Smooth muscle cell (in vitro differentiated cells): ENCODE measurements around the gene PINLYP. TPM values are rescaled to one million over a fixed set of nuclear protein-coding genes. Genes with fewer than 3 reads are reported as not detected.

Experiments
- DNase-seq: peaks from one replicate; lab custom pipeline; 2025; ENCODE audit not compliant: unreplicated experiment; lab: John Stamatoyannopoulos, UW
- H2AFZ ChIP-seq: fragments of 200-600 bp; sonication (generic); 2 replicates; pipeline ENCODE4 v1.6.0; 2016; ENCODE audit warnings: antibody characterized with exemption, low read depth, mild to moderate bottlenecking
- H3F3A ChIP-seq: fragments of 200-600 bp; sonication (generic); 2 replicates; pipeline ENCODE4 v1.6.0; 2017; ENCODE audit warnings: antibody characterized with exemption, low read depth
- H3K27ac ChIP-seq: fragments of 200-600 bp; sonication (generic); 2 replicates; pipeline ENCODE4 v1.5.1; 2016; ENCODE audit warnings: low read depth, mild to moderate bottlenecking
- H3K27me3 ChIP-seq: fragments of 200-600 bp; sonication (generic); 2 replicates; pipeline ENCODE4 v1.6.1; 2016; ENCODE audit warnings: low read depth, mild to moderate bottlenecking
- H3K36me3 ChIP-seq: fragments of 200-600 bp; sonication (generic); 2 replicates; pipeline ENCODE4 v1.5.1; 2016; ENCODE audit warnings: low read depth
- H3K4me1 ChIP-seq: fragments of 200-600 bp; sonication (generic); 2 replicates; pipeline ENCODE4 v1.5.1; 2016; ENCODE audit warnings: low read depth
- H3K4me2 ChIP-seq: fragments of 200-600 bp; sonication (generic); 2 replicates; pipeline ENCODE4 v1.6.0; 2016; ENCODE audit warnings: mild to moderate bottlenecking
- H3K4me3 ChIP-seq: fragments of 200-600 bp; sonication (generic); 2 replicates; pipeline ENCODE4 v1.5.1; 2016; ENCODE audit warnings: mild to moderate bottlenecking
- H3K79me2 ChIP-seq: fragments of 200-600 bp; sonication (generic); 2 replicates; pipeline ENCODE4 v1.6.0; 2016; ENCODE audit warnings: low read depth, mild to moderate bottlenecking
- H3K9ac ChIP-seq: fragments of 200-600 bp; sonication (generic); 2 replicates; pipeline ENCODE4 v1.6.0; 2016; ENCODE audit warnings: low read depth
- H3K9me3 ChIP-seq: fragments of 200-600 bp; sonication (generic); replicated peaks from 2 replicates; pipeline ENCODE4 v1.5.1; 2016; ENCODE audit warnings: low read depth
- H4K20me1 ChIP-seq: fragments of 200-600 bp; sonication (generic); 2 replicates; pipeline ENCODE4 v1.6.0; 2016; ENCODE audit warnings: low read depth
- CTCF ChIP-seq: fragments of 200-600 bp; sonication (generic); IDR thresholded peaks from 2 replicates; pipeline ENCODE4 v1.5.1; 2017; ENCODE audit warnings: borderline replicate concordance, mild to moderate bottlenecking, antibody characterized with exemption; ENCODE audit not compliant: insufficient read depth, poor library complexity, severe bottlenecking
- WGBS: methylation state at CpG from one replicate; pipeline ENCODE4 v1.1.7; 2016; ENCODE audit warnings: low lambda C conversion rate; 5-methylcytosine and 5-hydroxymethylcytosine counted together
- polyA plus RNA-seq: library from polyadenylated mRNA; unstranded; fragments of >200 nt; fragmentation: Nextera tagmentation; extraction: Ambion mirVana; gene quantifications from 2 replicates; pipeline ENCODE4 v1.2.1, GENCODE V29; 2016
- total RNA-seq: library from RNA; depleted of rRNA; stranded (reverse); fragments of >200 nt; gene quantifications from 2 replicates; pipeline ENCODE4 v1.2.3, GENCODE V29; 2014

The PINLYP gene
- total and polyA plus RNA-seq, 2 experiments from 2014 or later: 1.7 to 2.2 TPM

- Histone ChIP-seq H3K27me3 (no peaks in the 10 kb centered on the region), H3K27ac (peak within 1 kb of the TSS; percentile 44), H3K4me1 (no peaks in the 10 kb centered on the region), H3K9ac (no peak within 1 kb of the TSS), H3K4me2 (no peak within 1 kb of the TSS), H4K20me1 (peaks cover 22% of the 10 kb centered on the region), H2AFZ (no peak within 1 kb of the TSS), H3F3A (no peaks in the 10 kb centered on the region), H3K4me3 (no peak within 1 kb of the TSS), H3K9me3 (no peaks in the 10 kb centered on the region), H3K79me2 (peaks cover 27% of the 10 kb centered on the region), H3K36me3 (no peaks in the 10 kb centered on the region)
- WGBS: 100% methylated on average over 3 of the region's 3 CpGs
- no peak for TF ChIP-seq CTCF
- DNase-seq: no peak
Observed at GRCh38 chr19:43611788-43612187, 36.2 kb downstream of the PINLYP start, which contains the start of gene SRRM5. Gene SRRM5 (plus strand): TSS chr19:43612088. CDS start chr19:43612122, 34 bp downstream.

GRCh38 chr19:43612374-43612773 lies 36.8 kb downstream of the PINLYP start:
- H4K20me1 ChIP-seq: peaks cover 22% of the 10 kb centered on the region
- no peak overlapping the region for H3K4me2 ChIP-seq
- H3K4me1 ChIP-seq: no peaks in the 10 kb centered on the region
- H3K27ac ChIP-seq: no peak overlapping the region
- WGBS: over 99% methylated on average over 12 of the region's 12 CpGs
- no peaks in the 10 kb centered on the region for H3K9me3 ChIP-seq
- H2AFZ ChIP-seq: no peak overlapping the region
- no peaks in the 10 kb centered on the region for H3F3A ChIP-seq
- peaks cover 33% of the 10 kb centered on the region for H3K79me2 ChIP-seq
- no peaks in the 10 kb centered on the region for H3K36me3 ChIP-seq
- H3K9ac ChIP-seq: no peak overlapping the region
- H3K27me3 ChIP-seq: no peaks in the 10 kb centered on the region
- no peak for TF ChIP-seq CTCF
- DNase-seq: no peak
- H3K4me3 ChIP-seq: no peak overlapping the region

- no peak overlapping the region for H2AFZ ChIP-seq
- H3F3A ChIP-seq: no peaks in the 10 kb centered on the region
- H4K20me1 ChIP-seq: peaks cover 10% of the 10 kb centered on the region
- no peak overlapping the region for H3K27ac ChIP-seq
- H3K79me2 ChIP-seq: peaks cover 47% of the 10 kb centered on the region
- no peaks in the 10 kb centered on the region for H3K9me3 ChIP-seq
- no peak overlapping the region for H3K4me2 ChIP-seq
- no peak for DNase-seq
- no peak overlapping the region for H3K9ac ChIP-seq
- 86% methylated on average over 1 of the region's 1 CpG for WGBS
- TF ChIP-seq CTCF: no peak
- H3K27me3 ChIP-seq: no peaks in the 10 kb centered on the region
- H3K4me1 ChIP-seq: peaks cover 14% of the 10 kb centered on the region
- no peak overlapping the region for H3K4me3 ChIP-seq
- no peaks in the 10 kb centered on the region for H3K36me3 ChIP-seq
Observed at GRCh38 chr19:43616306-43616705, 40.7 kb downstream of the PINLYP start.

GRCh38 chr19:43616954-43617353 lies 41.4 kb downstream of the PINLYP start:
- Histone ChIP-seq H3K79me2 (peaks cover 47% of the 10 kb centered on the region), H3K9ac (no peak overlapping the region), H3K4me2 (no peak overlapping the region), H3K27ac (no peak overlapping the region), H3K36me3 (no peaks in the 10 kb centered on the region), H3K27me3 (no peaks in the 10 kb centered on the region), H4K20me1 (peaks cover 4% of the 10 kb centered on the region), H3K4me1 (peaks cover 14% of the 10 kb centered on the region), H3K9me3 (no peaks in the 10 kb centered on the region), H3K4me3 (no peak overlapping the region), H3F3A (no peaks in the 10 kb centered on the region), H2AFZ (no peak overlapping the region)
- no peak for DNase-seq
- 95% methylated on average over 6 of the region's 6 CpGs for WGBS
- TF ChIP-seq CTCF: no peak
